ENCODE measurements around the gene STING1. TPM values are rescaled to one million over a fixed set of nuclear protein-coding genes. Genes with fewer than 3 reads are reported as not detected.

The STING1 gene
- total and polyA plus RNA-seq, 2 of the 13 experiments (the other 11 are each of a cell fraction or from before 2014, with no cell fraction given): 1.3 to 4.4 TPM

DNA sequence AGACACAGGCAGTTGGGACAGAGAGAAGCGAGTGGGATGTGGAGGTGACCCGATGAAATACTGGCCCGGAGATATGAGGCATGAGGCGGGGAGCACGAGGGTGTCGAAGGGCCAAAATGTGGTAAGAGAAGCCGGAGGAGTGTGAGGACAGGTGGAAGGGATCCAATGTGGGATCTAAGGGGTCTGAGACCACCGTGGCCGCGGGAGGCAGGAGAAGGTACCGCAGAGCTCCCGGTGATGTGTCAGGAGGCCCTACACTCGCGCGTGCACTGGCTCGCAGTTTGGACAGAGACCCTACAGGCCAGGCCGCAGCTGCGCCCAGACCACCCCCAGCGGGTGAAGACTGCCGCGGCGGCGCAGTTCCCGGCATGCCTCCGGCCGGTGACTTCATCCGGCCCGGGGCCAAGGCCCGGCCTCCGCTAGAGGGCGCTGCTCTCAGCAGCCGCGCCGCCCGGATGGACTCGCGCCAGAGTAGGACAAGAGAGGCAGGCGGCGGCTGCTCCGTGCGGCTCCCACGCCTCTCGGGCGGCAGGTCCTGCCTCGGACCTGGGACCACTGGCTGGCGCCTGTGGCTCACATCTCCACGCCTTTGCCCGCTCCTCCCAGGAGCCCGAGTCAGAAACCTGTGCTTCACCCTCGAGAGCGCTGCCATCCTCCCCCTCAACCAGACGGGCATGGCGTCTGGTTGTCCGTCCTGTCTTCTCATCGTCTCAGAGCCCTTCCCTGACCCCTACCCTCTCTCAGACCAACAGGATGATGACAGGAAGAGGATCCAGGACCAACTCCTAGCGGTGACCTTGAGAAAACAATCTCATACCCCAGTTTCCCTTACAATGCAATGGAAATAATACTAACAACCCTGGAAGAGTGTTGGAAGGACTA is 35.4 kb upstream of the STING1 start (continued):
- TF ChIP-seq ZNF777 (CRISPR knock-in tag; IDR thresholded peaks at IDR 0.05): peak; percentile 75; the same call in 1 of the 2 replicates
- TF ChIP-seq SP2 (CRISPR knock-in tag; IDR thresholded peaks at IDR 0.05): peak; percentile 38; the same call in 1 of the 2 replicates
- peak; percentile 81; the same call in 1 of the 2 replicates for TF ChIP-seq KLF11 (CRISPR knock-in tag; IDR thresholded peaks at IDR 0.05)
- peak; percentile 69; the same call in 1 of the 2 replicates for TF ChIP-seq WIZ (CRISPR knock-in tag; IDR thresholded peaks at IDR 0.05)
- no peak; the same call in 1 of the 2 replicates for TF ChIP-seq GATA4 (IDR thresholded peaks at IDR 0.05; ENCODE audit: borderline replicate concordance, low read depth)
- no peak for TF ChIP-seq ZC3H4 (CRISPR knock-in tag; IDR thresholded peaks at IDR 0.05; ENCODE audit: borderline replicate concordance)
- TF ChIP-seq, protein P1, sequence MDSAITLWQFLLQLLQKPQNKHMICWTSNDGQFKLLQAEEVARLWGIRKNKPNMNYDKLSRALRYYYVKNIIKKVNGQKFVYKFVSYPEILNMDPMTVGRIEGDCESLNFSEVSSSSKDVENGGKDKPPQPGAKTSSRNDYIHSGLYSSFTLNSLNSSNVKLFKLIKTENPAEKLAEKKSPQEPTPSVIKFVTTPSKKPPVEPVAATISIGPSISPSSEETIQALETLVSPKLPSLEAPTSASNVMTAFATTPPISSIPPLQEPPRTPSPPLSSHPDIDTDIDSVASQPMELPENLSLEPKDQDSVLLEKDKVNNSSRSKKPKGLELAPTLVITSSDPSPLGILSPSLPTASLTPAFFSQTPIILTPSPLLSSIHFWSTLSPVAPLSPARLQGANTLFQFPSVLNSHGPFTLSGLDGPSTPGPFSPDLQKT (CRISPR knock-in tag; IDR thresholded peaks at IDR 0.05; ENCODE audit: borderline replicate concordance): no peak
- TF ChIP-seq PTBP1 (IDR thresholded peaks at IDR 0.05; ENCODE audit: low read depth, low read length, poor library complexity, severe bottlenecking): peak; percentile 52
- TF ChIP-seq LCORL (IDR thresholded peaks at IDR 0.05): no peak
- peak; percentile 87 for TF ChIP-seq LCORL (CRISPR knock-in tag; IDR thresholded peaks at IDR 0.05)
- peak; percentile 63 for TF ChIP-seq NR2F6 (IDR thresholded peaks at IDR 0.05)
- peak; percentile 73 for TF ChIP-seq NR2F6 (CRISPR knock-in tag; IDR thresholded peaks at IDR 0.05)
- TF ChIP-seq ZIK1 (CRISPR knock-in tag; IDR thresholded peaks at IDR 0.05; ENCODE audit: borderline replicate concordance, low read depth): peak; percentile 62; the same call in 1 of the 2 replicates
- no peak for TF ChIP-seq ZFAT (CRISPR knock-in tag; conservative IDR thresholded peaks at IDR 0.05)
- TF ChIP-seq ZNF264 (CRISPR knock-in tag; IDR thresholded peaks at IDR 0.05): no peak
- peak; percentile 65; the same call in 1 of the 2 replicates for TF ChIP-seq ZNF816 (CRISPR knock-in tag; IDR thresholded peaks at IDR 0.05; ENCODE audit: borderline replicate concordance)
- TF ChIP-seq THYN1 (CRISPR knock-in tag; IDR thresholded peaks at IDR 0.05; ENCODE audit: borderline replicate concordance, low read depth): no peak
- TF ChIP-seq RFX5 (IDR thresholded peaks at IDR 0.05; ENCODE audit: low read depth, low read length): no peak
- no peak for TF ChIP-seq ZNF432 (CRISPR knock-in tag; IDR thresholded peaks at IDR 0.05; ENCODE audit: borderline replicate concordance)
- no peak for TF ChIP-seq ZFP82 (CRISPR knock-in tag; IDR thresholded peaks at IDR 0.05; ENCODE audit: borderline replicate concordance)
- no peak for TF ChIP-seq SRF (IDR thresholded peaks at IDR 0.05; ENCODE audit: low read depth, low read length)
- no peak for TF ChIP-seq ZNF234 (CRISPR knock-in tag; conservative IDR thresholded peaks at IDR 0.05)
- TF ChIP-seq, protein P2, sequence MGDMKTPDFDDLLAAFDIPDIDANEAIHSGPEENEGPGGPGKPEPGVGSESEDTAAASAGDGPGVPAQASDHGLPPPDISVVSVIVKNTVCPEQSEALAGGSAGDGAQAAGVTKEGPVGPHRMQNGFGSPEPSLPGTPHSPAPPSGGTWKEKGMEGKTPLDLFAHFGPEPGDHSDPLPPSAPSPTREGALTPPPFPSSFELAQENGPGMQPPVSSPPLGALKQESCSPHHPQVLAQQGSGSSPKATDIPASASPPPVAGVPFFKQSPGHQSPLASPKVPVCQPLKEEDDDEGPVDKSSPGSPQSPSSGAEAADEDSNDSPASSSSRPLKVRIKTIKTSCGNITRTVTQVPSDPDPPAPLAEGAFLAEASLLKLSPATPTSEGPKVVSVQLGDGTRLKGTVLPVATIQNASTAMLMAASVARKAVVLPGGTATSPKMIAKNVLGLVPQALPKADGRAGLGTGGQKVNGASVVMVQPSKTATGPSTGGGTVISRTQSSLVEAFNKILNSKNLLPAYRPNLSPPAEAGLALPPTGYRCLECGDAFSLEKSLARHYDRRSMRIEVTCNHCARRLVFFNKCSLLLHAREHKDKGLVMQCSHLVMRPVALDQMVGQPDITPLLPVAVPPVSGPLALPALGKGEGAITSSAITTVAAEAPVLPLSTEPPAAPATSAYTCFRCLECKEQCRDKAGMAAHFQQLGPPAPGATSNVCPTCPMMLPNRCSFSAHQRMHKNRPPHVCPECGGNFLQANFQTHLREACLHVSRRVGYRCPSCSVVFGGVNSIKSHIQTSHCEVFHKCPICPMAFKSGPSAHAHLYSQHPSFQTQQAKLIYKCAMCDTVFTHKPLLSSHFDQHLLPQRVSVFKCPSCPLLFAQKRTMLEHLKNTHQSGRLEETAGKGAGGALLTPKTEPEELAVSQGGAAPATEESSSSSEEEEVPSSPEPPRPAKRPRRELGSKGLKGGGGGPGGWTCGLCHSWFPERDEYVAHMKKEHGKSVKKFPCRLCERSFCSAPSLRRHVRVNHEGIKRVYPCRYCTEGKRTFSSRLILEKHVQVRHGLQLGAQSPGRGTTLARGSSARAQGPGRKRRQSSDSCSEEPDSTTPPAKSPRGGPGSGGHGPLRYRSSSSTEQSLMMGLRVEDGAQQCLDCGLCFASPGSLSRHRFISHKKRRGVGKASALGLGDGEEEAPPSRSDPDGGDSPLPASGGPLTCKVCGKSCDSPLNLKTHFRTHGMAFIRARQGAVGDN (CRISPR knock-in tag; IDR thresholded peaks at IDR 0.05): peak; percentile 100
- peak; percentile 98; the same call in 1 of the 2 replicates for TF ChIP-seq KAT7 (CRISPR knock-in tag; IDR thresholded peaks at IDR 0.05; ENCODE audit: borderline replicate concordance)

All from HepG2 (cell line).